Breast epithelium (tissue), 3 donors: ENCODE data around the gene SYTL3.

ENCODE experiments used
- CTCF ChIP-seq, 3 donors: fragments of 450-650 bp; IDR thresholded peaks; one replicate each; pipeline ENCODE4 v1.5.1; 2016 to 2017; ENCODE audit warnings: antibody characterized with exemption in 3 of 3, mild to moderate bottlenecking in 3 of 3, moderate library complexity in 3 of 3
- POLR2AphosphoS5 ChIP-seq, 3 donors: sonication (generic); formaldehyde crosslinking; IDR thresholded peaks; one replicate each; pipeline ENCODE4 v1.6.1; 2017; ENCODE audit warnings: antibody characterized with exemption in 3 of 3

- TF ChIP-seq CTCF (IDR thresholded peaks at IDR 0.05) = no peak
- TF ChIP-seq POLR2AphosphoS5 (IDR thresholded peaks at IDR 0.05) = no peak
Measured at GRCh38 chr6:158705386-158706126, 55.7 kb downstream of the SYTL3 start.
